Neural cell (in vitro differentiated cells): ENCODE measurements around the gene KLHL4. TPM values are rescaled to one million over a fixed set of nuclear protein-coding genes. Genes with fewer than 3 reads are reported as not detected.

Experiments used
- H2AFZ ChIP-seq: fragments of 200-600, 300-800 bp; sonication (generic), shearing (Covaris generic); 2 replicates; pipeline ENCODE4 v1.6.0; 2014; ENCODE audit warnings: low read depth, mild to moderate bottlenecking, antibody characterized with exemption, low read length, moderate library complexity
- H3F3A ChIP-seq: fragments of 200-600 bp; shearing (Covaris generic); 2 replicates; pipeline ENCODE4 v1.6.1; 2016; ENCODE audit warnings: mild to moderate bottlenecking, moderate library complexity, mixed read lengths, antibody characterized with exemption, low read length; ENCODE audit not compliant: insufficient read depth, poor library complexity, severe bottlenecking
- H3K27ac ChIP-seq: fragments of 200-600, 300-800 bp; sonication (generic), shearing (Covaris generic); 2 replicates; pipeline ENCODE4 v1.5.1; 2014; ENCODE audit warnings: mild to moderate bottlenecking, low read length, moderate library complexity
- H3K27me3 ChIP-seq: fragments of 300-800, 200-600 bp; sonication (generic), shearing (Covaris generic); 2 replicates; pipeline ENCODE4 v1.6.0; 2014; ENCODE audit warnings: mild to moderate bottlenecking, low read depth, low read length, moderate library complexity; ENCODE audit not compliant: insufficient read depth
- H3K36me3 ChIP-seq: fragments of 300-800, 200-600 bp; sonication (generic), shearing (Covaris generic); 2 replicates; pipeline ENCODE4 v1.5.1; 2014; ENCODE audit warnings: mild to moderate bottlenecking, antibody characterized with exemption, low read length, moderate library complexity; ENCODE audit not compliant: insufficient read depth
- H3K4me2 ChIP-seq: fragments of 300-800, 200-600 bp; sonication (generic), shearing (Covaris generic); 2 replicates; pipeline ENCODE4 v1.6.0; 2014; ENCODE audit warnings: mild to moderate bottlenecking, low read length
- H3K4me3 ChIP-seq: fragments of 300-800, 200-600 bp; sonication (generic), shearing (Covaris generic); 2 replicates; pipeline ENCODE4 v1.5.1; 2014; ENCODE audit warnings: mild to moderate bottlenecking, low read length, moderate library complexity
- H3K79me2 ChIP-seq: fragments of 200-600 bp; shearing (Covaris generic); replicated peaks from 2 replicates; pipeline ENCODE4 v1.6.0; 2014; ENCODE audit warnings: mild to moderate bottlenecking, low read length, moderate library complexity; ENCODE audit not compliant: insufficient read depth
- H3K9ac ChIP-seq: fragments of 300-800, 200-600 bp; sonication (generic), shearing (Covaris generic); 2 replicates; pipeline ENCODE4 v1.6.1; 2016; ENCODE audit warnings: mild to moderate bottlenecking, low read length, mixed read lengths
- H3K9me2 ChIP-seq: fragments of 200-600 bp; shearing (Covaris generic); 2 replicates; pipeline ENCODE4 v1.6.1; 2016; ENCODE audit warnings: mild to moderate bottlenecking, low read length, mixed read lengths; ENCODE audit not compliant: insufficient read depth
- H3K9me3 ChIP-seq: fragments of 200-600, 300-800 bp; sonication (generic), shearing (Covaris generic); 2 replicates; pipeline ENCODE4 v1.6.1; 2016; ENCODE audit warnings: mild to moderate bottlenecking, mixed run types, low read length, moderate library complexity, mixed read lengths
- H4K20me1 ChIP-seq: fragments of 200-600 bp; shearing (Covaris generic); 2 replicates; pipeline ENCODE4 v1.6.1; 2016; ENCODE audit warnings: mild to moderate bottlenecking, mixed run types; ENCODE audit not compliant: insufficient read depth
- EP300 ChIP-seq: fragments of 450-650 bp; conservative IDR thresholded peaks from 2 replicates; pipeline ENCODE4 v1.6.1; 2014; ENCODE audit warnings: antibody characterized with exemption, mild to moderate bottlenecking, moderate library complexity; ENCODE audit not compliant: poor library complexity, severe bottlenecking
- EZH2 ChIP-seq: fragments of 200-600, 300-800 bp; shearing (Covaris generic), sonication (generic); IDR thresholded peaks from 2 replicates; pipeline ENCODE4 v1.6.1; 2014; ENCODE audit warnings: antibody characterized with exemption, low read length, borderline replicate concordance, mild to moderate bottlenecking; ENCODE audit not compliant: insufficient read depth, poor library complexity, severe bottlenecking
- MXI1 ChIP-seq: fragments of 450-650 bp; conservative IDR thresholded peaks from 2 replicates; pipeline ENCODE4 v1.6.1; 2014; ENCODE audit warnings: antibody characterized with exemption, mild to moderate bottlenecking; ENCODE audit not compliant: poor library complexity, severe bottlenecking
- POLR2AphosphoS5 ChIP-seq: IDR thresholded peaks from 2 replicates; pipeline ENCODE4 v1.6.1; 2012
- RAD21 ChIP-seq: fragments of 450-650 bp; conservative IDR thresholded peaks from 2 replicates; pipeline ENCODE4 v1.6.1; 2014; ENCODE audit warnings: antibody characterized with exemption, mild to moderate bottlenecking, moderate library complexity
- SMC3 ChIP-seq: fragments of 450-650 bp; conservative IDR thresholded peaks from 2 replicates; pipeline ENCODE4 v1.6.1; 2014; ENCODE audit warnings: antibody characterized with exemption, mild to moderate bottlenecking, moderate library complexity; ENCODE audit not compliant: poor library complexity
- TAF1 ChIP-seq: IDR thresholded peaks from 2 replicates; pipeline ENCODE4 v1.6.1; 2012; ENCODE audit warnings: low read depth
- polyA plus RNA-seq: library from polyadenylated mRNA; depleted of rRNA; stranded (reverse); fragments of >200 nt; gene quantifications from 2 replicates; pipeline ENCODE4 v1.2.3, GENCODE V29; 2014
- TF ChIP-seq, protein P1 (sequence below): fragments of 450-650 bp; IDR thresholded peaks from 2 replicates; pipeline ENCODE4 v1.5.1; 2014; ENCODE audit warnings: antibody characterized with exemption, mild to moderate bottlenecking, moderate library complexity; ENCODE audit not compliant: poor library complexity, severe bottlenecking
- TF ChIP-seq, protein P2 (sequence below): IDR thresholded peaks from 2 replicates; pipeline ENCODE4 v1.6.1; 2012; ENCODE audit warnings: borderline replicate concordance

Gene KLHL4
- polyA plus RNA-seq, 1 donor from 2014 or later: 2.8 TPM

DNA sequence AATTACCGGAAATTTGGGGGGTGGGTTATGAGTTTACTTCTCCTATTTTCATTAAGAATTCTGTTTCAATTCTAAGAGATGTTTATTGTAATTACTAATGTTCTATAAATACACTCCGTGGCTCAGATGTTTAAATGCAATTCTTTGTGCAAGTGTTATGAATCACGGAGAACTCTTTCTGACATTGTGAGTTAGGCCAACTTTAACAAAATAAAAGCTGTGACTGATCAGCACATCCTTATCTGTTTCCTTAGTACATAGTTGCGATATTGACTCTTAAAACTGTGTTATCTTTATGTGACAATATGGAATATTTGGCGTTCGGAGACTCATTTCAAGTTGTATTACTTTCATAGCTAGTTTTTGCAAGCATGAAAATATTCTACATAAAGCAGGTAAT lies 902 bp downstream of the KLHL4 start:
- no peak overlapping the region for H3K27ac ChIP-seq
- H3F3A ChIP-seq: no peaks in the 10 kb centered on the region
- no peaks in the 10 kb centered on the region for H3K79me2 ChIP-seq
- no peak overlapping the region for H3K9ac ChIP-seq
- TF ChIP-seq POLR2AphosphoS5 (no peak), TAF1 (no peak), EZH2 (no peak), EP300 (no peak), SMC3 (no peak)
- TF ChIP-seq, protein P1, sequence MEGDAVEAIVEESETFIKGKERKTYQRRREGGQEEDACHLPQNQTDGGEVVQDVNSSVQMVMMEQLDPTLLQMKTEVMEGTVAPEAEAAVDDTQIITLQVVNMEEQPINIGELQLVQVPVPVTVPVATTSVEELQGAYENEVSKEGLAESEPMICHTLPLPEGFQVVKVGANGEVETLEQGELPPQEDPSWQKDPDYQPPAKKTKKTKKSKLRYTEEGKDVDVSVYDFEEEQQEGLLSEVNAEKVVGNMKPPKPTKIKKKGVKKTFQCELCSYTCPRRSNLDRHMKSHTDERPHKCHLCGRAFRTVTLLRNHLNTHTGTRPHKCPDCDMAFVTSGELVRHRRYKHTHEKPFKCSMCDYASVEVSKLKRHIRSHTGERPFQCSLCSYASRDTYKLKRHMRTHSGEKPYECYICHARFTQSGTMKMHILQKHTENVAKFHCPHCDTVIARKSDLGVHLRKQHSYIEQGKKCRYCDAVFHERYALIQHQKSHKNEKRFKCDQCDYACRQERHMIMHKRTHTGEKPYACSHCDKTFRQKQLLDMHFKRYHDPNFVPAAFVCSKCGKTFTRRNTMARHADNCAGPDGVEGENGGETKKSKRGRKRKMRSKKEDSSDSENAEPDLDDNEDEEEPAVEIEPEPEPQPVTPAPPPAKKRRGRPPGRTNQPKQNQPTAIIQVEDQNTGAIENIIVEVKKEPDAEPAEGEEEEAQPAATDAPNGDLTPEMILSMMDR: no peak
- TF ChIP-seq, protein P2, sequence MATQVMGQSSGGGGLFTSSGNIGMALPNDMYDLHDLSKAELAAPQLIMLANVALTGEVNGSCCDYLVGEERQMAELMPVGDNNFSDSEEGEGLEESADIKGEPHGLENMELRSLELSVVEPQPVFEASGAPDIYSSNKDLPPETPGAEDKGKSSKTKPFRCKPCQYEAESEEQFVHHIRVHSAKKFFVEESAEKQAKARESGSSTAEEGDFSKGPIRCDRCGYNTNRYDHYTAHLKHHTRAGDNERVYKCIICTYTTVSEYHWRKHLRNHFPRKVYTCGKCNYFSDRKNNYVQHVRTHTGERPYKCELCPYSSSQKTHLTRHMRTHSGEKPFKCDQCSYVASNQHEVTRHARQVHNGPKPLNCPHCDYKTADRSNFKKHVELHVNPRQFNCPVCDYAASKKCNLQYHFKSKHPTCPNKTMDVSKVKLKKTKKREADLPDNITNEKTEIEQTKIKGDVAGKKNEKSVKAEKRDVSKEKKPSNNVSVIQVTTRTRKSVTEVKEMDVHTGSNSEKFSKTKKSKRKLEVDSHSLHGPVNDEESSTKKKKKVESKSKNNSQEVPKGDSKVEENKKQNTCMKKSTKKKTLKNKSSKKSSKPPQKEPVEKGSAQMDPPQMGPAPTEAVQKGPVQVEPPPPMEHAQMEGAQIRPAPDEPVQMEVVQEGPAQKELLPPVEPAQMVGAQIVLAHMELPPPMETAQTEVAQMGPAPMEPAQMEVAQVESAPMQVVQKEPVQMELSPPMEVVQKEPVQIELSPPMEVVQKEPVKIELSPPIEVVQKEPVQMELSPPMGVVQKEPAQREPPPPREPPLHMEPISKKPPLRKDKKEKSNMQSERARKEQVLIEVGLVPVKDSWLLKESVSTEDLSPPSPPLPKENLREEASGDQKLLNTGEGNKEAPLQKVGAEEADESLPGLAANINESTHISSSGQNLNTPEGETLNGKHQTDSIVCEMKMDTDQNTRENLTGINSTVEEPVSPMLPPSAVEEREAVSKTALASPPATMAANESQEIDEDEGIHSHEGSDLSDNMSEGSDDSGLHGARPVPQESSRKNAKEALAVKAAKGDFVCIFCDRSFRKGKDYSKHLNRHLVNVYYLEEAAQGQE: no peak
- no peaks in the 10 kb centered on the region for H3K36me3 ChIP-seq
- peak overlapping the region; percentile 63 for H3K4me3 ChIP-seq
- no peak overlapping the region for H3K4me2 ChIP-seq
- H2AFZ ChIP-seq: no peak overlapping the region
- H4K20me1 ChIP-seq: no peaks in the 10 kb centered on the region
- H3K9me3 ChIP-seq: no peaks in the 10 kb centered on the region
- no peaks in the 10 kb centered on the region for H3K27me3 ChIP-seq
- no peaks in the 10 kb centered on the region for H3K9me2 ChIP-seq

DNA sequence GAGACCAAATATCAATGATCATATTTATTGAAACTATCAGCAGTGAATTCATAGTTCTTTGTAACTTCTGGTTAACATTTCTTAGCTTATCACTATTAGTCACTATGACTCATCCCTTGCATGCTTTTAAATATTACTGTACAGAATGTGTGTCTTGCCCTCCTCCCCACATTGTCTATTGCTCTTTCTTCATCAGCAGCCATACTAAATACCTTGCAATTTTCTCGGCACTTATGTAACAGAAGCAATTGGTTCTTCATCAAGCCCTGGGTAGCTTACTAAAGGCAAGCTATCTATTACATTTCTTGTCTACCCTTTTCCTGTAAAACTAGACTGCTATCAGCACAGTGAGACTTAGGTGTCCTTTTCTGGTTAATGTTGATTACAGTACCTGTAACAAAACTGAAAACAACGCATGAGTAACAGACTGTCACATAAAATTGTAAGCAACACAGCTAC lies 8.2 kb downstream of the KLHL4 start:
- Histone ChIP-seq H3K79me2 (no peaks in the 10 kb centered on the region), H2AFZ (no peak overlapping the region), H3K9ac (no peak overlapping the region), H3K27ac (no peak overlapping the region), H3K36me3 (no peaks in the 10 kb centered on the region), H3K4me3 (no peak overlapping the region), H4K20me1 (no peaks in the 10 kb centered on the region), H3F3A (no peaks in the 10 kb centered on the region), H3K9me2 (no peaks in the 10 kb centered on the region), H3K4me2 (no peak overlapping the region), H3K9me3 (no peaks in the 10 kb centered on the region), H3K27me3 (no peaks in the 10 kb centered on the region)
- TF ChIP-seq EP300: no peak
- no peak for TF ChIP-seq EZH2
- no peak for TF ChIP-seq RAD21
- no peak for TF ChIP-seq POLR2AphosphoS5
- no peak for TF ChIP-seq MXI1
- TF ChIP-seq, protein P2: no peak
- TF ChIP-seq, protein P1: no peak
- no peak for TF ChIP-seq SMC3
- TF ChIP-seq TAF1: no peak
